CD4-positive, CD25-positive, alpha-beta regulatory T cell (primary cell): ENCODE data around the gene TLE6. TPM values are rescaled to one million over a fixed set of nuclear protein-coding genes. Genes with fewer than 3 reads are reported as not detected.
A peak's percentile ranks its signal among the peaks of the same experiment; 100 is the strongest.

ENCODE experiments used
- ATAC-seq, 2 donors: fragments of 150-1000 bp; cut with Tn5 transposase; one replicate each; pipeline ENCODE4 v1.10.0; 2021; ENCODE audit warnings: low read depth in 2 of 2, moderate number of reproducible peaks in 2 of 2, moderate library complexity in 1 of 2
- DNase-seq, 3 donors: peaks; one replicate each; pipeline versions ENCODE4 v3.0.0 to v3.0.0-alpha.2; 2012 to 2022; ENCODE audit warnings: mixed read lengths in 1 of 3
- H3K27ac ChIP-seq: one replicate; pipeline ENCODE4 v1.7.0; 2013; ENCODE audit warnings: mild to moderate bottlenecking, low read length; ENCODE audit not compliant: insufficient read depth, poor library complexity, severe bottlenecking
- H3K27me3 ChIP-seq: one replicate; pipeline ENCODE4 v1.7.0; 2013; ENCODE audit warnings: low read length; ENCODE audit not compliant: control insufficient read depth, insufficient read depth
- H3K36me3 ChIP-seq: one replicate; pipeline ENCODE4 v1.7.0; 2013; ENCODE audit warnings: mild to moderate bottlenecking, low read length, moderate library complexity; ENCODE audit not compliant: control insufficient read depth, insufficient read depth
- H3K4me1 ChIP-seq: 2 replicates; pipeline ENCODE4 v1.7.0; 2013; ENCODE audit warnings: mild to moderate bottlenecking, low read length; ENCODE audit not compliant: insufficient read depth, control insufficient read depth, poor library complexity, severe bottlenecking
- H3K4me3 ChIP-seq: one replicate; pipeline ENCODE4 v1.7.0; 2013; ENCODE audit warnings: low read depth, mild to moderate bottlenecking, low read length, moderate library complexity
- H3K9me3 ChIP-seq, 2 experiments: 1 replicate in 1 of 2; 2 replicates in 1 of 2; pipeline ENCODE4 v1.7.0; 2013; ENCODE audit warnings: low read length in 2 of 2, mild to moderate bottlenecking in 1 of 2, moderate library complexity in 1 of 2; ENCODE audit not compliant: control insufficient read depth in 2 of 2
- H3K27ac Mint-ChIP-seq, 3 donors: one replicate each; pipeline ENCODE4 v1.8.0; 2020 to 2022; ENCODE audit warnings: mild to moderate bottlenecking in 3 of 3, mixed read lengths in 3 of 3, moderate library complexity in 2 of 3
- H3K27me3 Mint-ChIP-seq: one replicate; pipeline ENCODE4 v1.8.0; 2022; ENCODE audit warnings: mild to moderate bottlenecking, mixed read lengths
- H3K36me3 Mint-ChIP-seq: one replicate; pipeline ENCODE4 v1.8.0; 2020; ENCODE audit warnings: mixed read lengths
- H3K4me1 Mint-ChIP-seq, 4 donors: one replicate each; pipeline ENCODE4 v1.8.0; 2020 to 2022; ENCODE audit warnings: mixed read lengths in 4 of 4, mild to moderate bottlenecking in 1 of 4
- H3K4me3 Mint-ChIP-seq, 4 donors: one replicate each; pipeline ENCODE4 v1.8.0; 2020 to 2022; ENCODE audit warnings: mild to moderate bottlenecking in 4 of 4, mixed read lengths in 4 of 4, moderate library complexity in 3 of 4
- H3K9me3 Mint-ChIP-seq, 7 donors: one replicate each; pipeline ENCODE4 v1.8.0; 2020 to 2022; ENCODE audit warnings: mixed read lengths in 7 of 7, mild to moderate bottlenecking in 3 of 7, moderate library complexity in 2 of 7
- polyA plus RNA-seq, 4 donors: library from polyadenylated mRNA; unstranded; fragments of 300-500 nt; fragmentation: Illumina TruSeq; gene quantifications; one replicate each; pipeline ENCODE4 v1.2.3, GENCODE V29; 2021
- total RNA-seq: library from RNA; stranded (reverse); gene quantifications from one replicate; pipeline ENCODE4 v1.2.3, GENCODE V29; 2022

The TLE6 gene
- total and polyA plus RNA-seq, 5 donors from 2014 or later = not detected

GRCh38 chr19:3015126-3016057 is 38.0 kb downstream of the TLE6 start:
- Histone ChIP-seq H3K27ac (no peak overlapping the region), H3K4me1 (no peaks in the 10 kb centered on the region), H3K9me3 (no peaks in the 10 kb centered on the region), H3K27me3 (no peaks in the 10 kb centered on the region), H3K4me3 (no peak overlapping the region), H3K36me3 (no peaks in the 10 kb centered on the region)
- Mint-ChIP-seq H3K4me1 (no peaks in the 10 kb centered on the region), H3K27me3 (no peaks in the 10 kb centered on the region), H3K36me3 (peaks cover 7% of the 10 kb centered on the region), H3K9me3 (no peaks in the 10 kb centered on the region), H3K4me3 (no peak overlapping the region), H3K27ac (no peak overlapping the region)
- no peak for ATAC-seq
- DNase-seq = no peak

- ATAC-seq (no peak), DNase-seq (no peak)
- Mint-ChIP-seq H3K4me1 (peaks cover 0 to 3% (median 0%) of the 10 kb centered on the region in 4 donors), H3K36me3 (peaks cover 7% of the 10 kb centered on the region), H3K4me3 (no peak overlapping the region), H3K9me3 (no peaks in the 10 kb centered on the region), H3K27me3 (no peaks in the 10 kb centered on the region), H3K27ac (no peak overlapping the region)
- H3K4me1 ChIP-seq = no peaks in the 10 kb centered on the region
- no peaks in the 10 kb centered on the region for H3K27me3 ChIP-seq
- no peak overlapping the region for H3K27ac ChIP-seq
- H3K4me3 ChIP-seq = no peak overlapping the region
- H3K9me3 ChIP-seq = no peaks in the 10 kb centered on the region
- no peaks in the 10 kb centered on the region for H3K36me3 ChIP-seq
Measured at GRCh38 chr19:3017923-3018322, 40.6 kb downstream of the TLE6 start.

- DNase-seq = no peak
- H3K27me3 Mint-ChIP-seq = no peaks in the 10 kb centered on the region
- Histone ChIP-seq H3K9me3 (no peaks in the 10 kb centered on the region), H3K36me3 (no peaks in the 10 kb centered on the region), H3K4me3 (no peak overlapping the region), H3K27ac (no peak overlapping the region), H3K4me1 (peaks cover 1% of the 10 kb centered on the region), H3K27me3 (no peaks in the 10 kb centered on the region)
- ATAC-seq = no peak
- H3K9me3 Mint-ChIP-seq = no peaks in the 10 kb centered on the region
- peaks cover 3% of the 10 kb centered on the region for H3K36me3 Mint-ChIP-seq
- no peak overlapping the region for H3K27ac Mint-ChIP-seq
- H3K4me1 Mint-ChIP-seq = peaks cover 0 to 12% (median 3%) of the 10 kb centered on the region in 4 donors
- H3K4me3 Mint-ChIP-seq = no peak overlapping the region
Measured at GRCh38 chr19:3019211-3019854, 42.0 kb downstream of the TLE6 start.

- peaks cover 12% of the 10 kb centered on the region for H3K4me1 ChIP-seq
- ATAC-seq (no peak), DNase-seq (no peak)
- Mint-ChIP-seq H3K9me3 (peaks cover 0 to 4% (median 0%) of the 10 kb centered on the region in 7 donors), H3K4me3 (no peak overlapping the region), H3K36me3 (no peaks in the 10 kb centered on the region), H3K27me3 (no peaks in the 10 kb centered on the region), H3K27ac (no peak overlapping the region), H3K4me1 (peaks cover 0 to 22% (median 4%) of the 10 kb centered on the region in 4 donors)
- H3K4me3 ChIP-seq = no peak overlapping the region
- H3K36me3 ChIP-seq = no peaks in the 10 kb centered on the region
- H3K27ac ChIP-seq = no peak overlapping the region
- no peaks in the 10 kb centered on the region for H3K9me3 ChIP-seq
- no peaks in the 10 kb centered on the region for H3K27me3 ChIP-seq
Measured at GRCh38 chr19:3020321-3020960, 43.1 kb downstream of the TLE6 start.

GRCh38 chr19:3024509-3024869 is 47.1 kb downstream of the TLE6 start:
- no peaks in the 10 kb centered on the region for H3K36me3 ChIP-seq
- H3K27me3 Mint-ChIP-seq = peaks cover 1% of the 10 kb centered on the region
- no peak overlapping the region for H3K27ac ChIP-seq
- peaks cover 0 to 4% (median 0%) of the 10 kb centered on the region in 7 donors for H3K9me3 Mint-ChIP-seq
- H3K4me1 ChIP-seq = peaks cover 27% of the 10 kb centered on the region
- H3K27ac Mint-ChIP-seq = no peak overlapping the region
- H3K27me3 ChIP-seq = peaks cover 5% of the 10 kb centered on the region
- ATAC-seq (no peak), DNase-seq (peak in 1 of 3 donors; percentile 61)
- H3K4me3 ChIP-seq = no peak overlapping the region
- H3K36me3 Mint-ChIP-seq = no peaks in the 10 kb centered on the region
- peaks cover 0 to 36% (median 7%) of the 10 kb centered on the region in 4 donors for H3K4me1 Mint-ChIP-seq
- no peaks in the 10 kb centered on the region for H3K9me3 ChIP-seq
- peak overlapping the region in 3 of 4 donors; percentile 56 to 83 (median 67) for H3K4me3 Mint-ChIP-seq

- Histone ChIP-seq H3K27me3 (peaks cover 5% of the 10 kb centered on the region), H3K36me3 (no peaks in the 10 kb centered on the region), H3K4me3 (no peak overlapping the region), H3K4me1 (peaks cover 30% of the 10 kb centered on the region), H3K9me3 (no peaks in the 10 kb centered on the region), H3K27ac (no peak overlapping the region)
- Mint-ChIP-seq H3K4me3 (peak overlapping the region in 3 of 4 donors; percentile 54 to 67 (median 56)), H3K9me3 (peaks cover 0 to 4% (median 0%) of the 10 kb centered on the region in 7 donors), H3K27ac (no peak overlapping the region), H3K27me3 (peaks cover 5% of the 10 kb centered on the region), H3K36me3 (no peaks in the 10 kb centered on the region), H3K4me1 (peaks cover 0 to 42% (median 7%) of the 10 kb centered on the region in 4 donors)
- ATAC-seq = peak; percentile 27 to 54
- DNase-seq = peak in 1 of 3 donors; percentile 49
Measured at GRCh38 chr19:3024870-3025548, 47.6 kb downstream of the TLE6 start.

GRCh38 chr19:3025549-3025886 is 48.2 kb downstream of the TLE6 start:
- H3K4me1 Mint-ChIP-seq = peaks cover 0 to 46% (median 9%) of the 10 kb centered on the region in 4 donors
- no peaks in the 10 kb centered on the region for H3K9me3 ChIP-seq
- H3K4me3 Mint-ChIP-seq = peak overlapping the region in 2 of 4 donors; percentile 54 to 63
- H3K27ac Mint-ChIP-seq = no peak overlapping the region
- ATAC-seq (no peak), DNase-seq (no peak)
- H3K27me3 ChIP-seq = peaks cover 5% of the 10 kb centered on the region
- no peaks in the 10 kb centered on the region for H3K36me3 ChIP-seq
- H3K27me3 Mint-ChIP-seq = peaks cover 5% of the 10 kb centered on the region
- peaks cover 0 to 4% (median 0%) of the 10 kb centered on the region in 7 donors for H3K9me3 Mint-ChIP-seq
- H3K4me1 ChIP-seq = peaks cover 30% of the 10 kb centered on the region
- H3K4me3 ChIP-seq = no peak overlapping the region
- no peak overlapping the region for H3K27ac ChIP-seq
- H3K36me3 Mint-ChIP-seq = no peaks in the 10 kb centered on the region
